K562 (cell line): ENCODE measurements around the gene SVOP. TPM values are rescaled to one million over a fixed set of nuclear protein-coding genes. Genes with fewer than 3 reads are reported as not detected.
"Not testable (repeated sequence)": the region's sequence is repeated elsewhere in the genome, so short reads cannot be mapped to it uniquely, and the experiment has no call there.

Source experiments
- ATAC-seq: fragments of 200-7000 bp; cut with Tn5 transposase; 3 replicates; pipeline ENCODE4 v1.9.1; 2020; ENCODE audit warnings: moderate library complexity
- BruUV-seq: library from RNA; stranded (reverse); fragments of 400-500 nt; replicated peaks from 2 replicates; lab custom pipeline; 2021; lab: Mats Ljungman, UMichigan
- CTCF ChIA-PET: fragments of 300-600 bp; formaldehyde crosslinking; extraction: SDS; loops from one replicate; lab custom pipeline; 2021; ENCODE audit warnings: low intra/inter-chr PET ratio; lab: Yijun Ruan, JAX
- POLR2A ChIA-PET: fragments of 300-600, 350-650 bp; sonication (Branson Sonifier 250); formaldehyde crosslinking; extraction: SDS; loops from one replicate; lab custom pipeline; 2021; ENCODE audit warnings: antibody characterized with exemption, inconsistent platforms; lab: Yijun Ruan, JAX
- DNase-seq, 4 experiments: peaks; one replicate each; pipeline versions ENCODE4 v3.0.0 to v3.0.0-alpha.2; 2011 to 2018; ENCODE audit warnings: low spot score in 3 of 4, mixed read lengths in 3 of 4; ENCODE audit errors: extremely low read depth in 1 of 4
- FAIRE-seq: peaks from 2 replicates; lab custom pipeline; 2011; peaks lifted over from hg19 to GRCh38; lab: Jason Lieb, UNC
- H2AFZ ChIP-seq: 2 replicates; pipeline ENCODE4 v1.6.0; 2011; ENCODE audit warnings: low read depth, low read length, control low read depth, inconsistent platforms
- H3K27ac ChIP-seq: fragments of 200-600 bp; 3 replicates; pipeline ENCODE4 v1.8.0; 2011; ENCODE audit warnings: low read depth, mild to moderate bottlenecking, control low read depth, inconsistent platforms, low read length, moderate library complexity, mixed read lengths; ENCODE audit errors: extremely low read depth
- H3K27me3 ChIP-seq, 2 experiments: fragments of 300-600 bp in 1 of 2; 2 replicates in 1 of 2; 3 replicates in 1 of 2; pipeline versions ENCODE4 v1.6.0 to v1.8.0; 2011; ENCODE audit warnings: inconsistent platforms in 2 of 2, low read length in 2 of 2, mild to moderate bottlenecking in 1 of 2, mixed read lengths in 1 of 2, moderate library complexity in 1 of 2; ENCODE audit not compliant: control insufficient read depth in 2 of 2, insufficient read depth in 2 of 2
- H3K36me3 ChIP-seq: fragments of 300-600 bp; 3 replicates; pipeline ENCODE4 v1.8.0; 2011; ENCODE audit warnings: mild to moderate bottlenecking, low read length, inconsistent platforms; ENCODE audit not compliant: control insufficient read depth, insufficient read depth
- H3K4me1 ChIP-seq, 2 experiments: fragments of 200-600 bp in 1 of 2; replicated peaks in 1 of 2; 2 replicates in 1 of 2; 3 replicates in 1 of 2; pipeline versions ENCODE4 v1.5.1 to v1.8.0; 2011; ENCODE audit warnings: inconsistent platforms in 2 of 2, low read length in 2 of 2, mild to moderate bottlenecking in 1 of 2, mixed read lengths in 1 of 2, moderate library complexity in 1 of 2; ENCODE audit not compliant: control insufficient read depth in 2 of 2, insufficient read depth in 2 of 2
- H3K4me2 ChIP-seq: 2 replicates; pipeline ENCODE4 v1.6.1; 2011; ENCODE audit warnings: low read length, control low read depth, inconsistent platforms, mixed read lengths; ENCODE audit not compliant: insufficient read depth
- H3K4me3 ChIP-seq: fragments of 200-600 bp; sonication (generic), shearing (Covaris generic); 2 replicates; pipeline ENCODE4 v1.5.1; 2016; ENCODE audit warnings: control low read depth, inconsistent platforms
- H3K79me2 ChIP-seq: fragments of 200-600 bp; 3 replicates; pipeline ENCODE4 v1.8.0; 2011; ENCODE audit warnings: low read length, inconsistent platforms; ENCODE audit not compliant: control insufficient read depth, insufficient read depth
- H3K9ac ChIP-seq, 2 experiments: 2 replicates each; pipeline versions ENCODE4 v1.6.0 to v1.6.1; 2011; ENCODE audit warnings: low read depth in 2 of 2, low read length in 2 of 2, control low read depth in 1 of 2, inconsistent platforms in 1 of 2, mild to moderate bottlenecking in 1 of 2, mixed read lengths in 1 of 2; ENCODE audit not compliant: insufficient read depth in 1 of 2
- H3K9me1 ChIP-seq: one replicate; pipeline ENCODE4 v1.6.0; 2011; ENCODE audit warnings: inconsistent platforms, mild to moderate bottlenecking, low read length, moderate library complexity; ENCODE audit not compliant: control insufficient read depth, insufficient read depth
- H3K9me3 ChIP-seq: replicated peaks from 2 replicates; pipeline ENCODE4 v1.5.1; 2011; ENCODE audit warnings: low read depth, low read length, inconsistent platforms; ENCODE audit not compliant: control insufficient read depth, insufficient read depth
- H4K20me1 ChIP-seq: replicated peaks from 2 replicates; pipeline ENCODE4 v1.6.1; 2011; ENCODE audit warnings: low read length, inconsistent platforms, mixed read lengths; ENCODE audit not compliant: control insufficient read depth, insufficient read depth
- ADNP ChIP-seq: fragments of 200-800 bp; sonication (Bioruptor generic); IDR thresholded peaks from 2 replicates; pipeline ENCODE4 v1.6.1; 2016; ENCODE audit warnings: missing genetic modification characterization, missing compliant biosample characterization
- BCOR ChIP-seq: fragments of 450-650 bp; IDR thresholded peaks from 2 replicates; pipeline ENCODE4 v1.6.1; 2016
- C11orf30 ChIP-seq: fragments of 450-650 bp; IDR thresholded peaks from 2 replicates; pipeline ENCODE4 v1.6.1; 2016; ENCODE audit warnings: low read depth, mild to moderate bottlenecking
- CHCHD3 ChIP-seq: fragments of 250-450 bp; sonication (Bioruptor Pico); IDR thresholded peaks from 2 replicates; pipeline ENCODE4 v2.1.2; 2022; ENCODE audit warnings: mild to moderate bottlenecking
- CREBBP ChIP-seq: IDR thresholded peaks from one replicate; pipeline ENCODE4 v1.6.1; 2012; ENCODE audit warnings: low read depth, mild to moderate bottlenecking, control low read depth, inconsistent platforms, low read length
- ETV5 ChIP-seq: sonication (generic); formaldehyde crosslinking; IDR thresholded peaks from 2 replicates; pipeline ENCODE4 v1.4.0; 2020; ENCODE audit warnings: low read depth, mild to moderate bottlenecking, missing genetic modification reagents
- HDAC2 ChIP-seq: fragments of 450-650 bp; IDR thresholded peaks from 2 replicates; pipeline ENCODE4 v1.6.1; 2016; ENCODE audit warnings: mild to moderate bottlenecking
- KDM1A ChIP-seq, 2 experiments: fragments of 450-650 bp; IDR thresholded peaks; 2 replicates each; pipeline ENCODE4 v1.6.1; 2016; ENCODE audit warnings: mild to moderate bottlenecking in 2 of 2
- RBM25 ChIP-seq: fragments of 200-400 bp; formaldehyde crosslinking; IDR thresholded peaks from 2 replicates; pipeline ENCODE4 v1.6.1; 2018; ENCODE audit warnings: low read length, low read depth, moderate library complexity; ENCODE audit not compliant: severe bottlenecking
- RCOR1 ChIP-seq, 2 experiments: IDR thresholded peaks; 2 replicates each; pipeline ENCODE4 v1.6.1; 2012; ENCODE audit warnings: low read depth in 2 of 2, low read length in 2 of 2, borderline replicate concordance in 1 of 2, improper control_type of control experiment in 1 of 2
- ZHX1 ChIP-seq: fragments of 150-350 bp; conservative IDR thresholded peaks from 2 replicates; pipeline ENCODE4 v1.6.1; 2014; ENCODE audit warnings: low read length
- ZNF316 ChIP-seq: fragments of 450-650 bp; IDR thresholded peaks from 2 replicates; pipeline ENCODE4 v1.6.1; 2016
- ZNF785 ChIP-seq: fragments of 250-450 bp; sonication (Bioruptor Pico); IDR thresholded peaks from 2 replicates; pipeline ENCODE4 v1.4.0; 2020; ENCODE audit warnings: mild to moderate bottlenecking
- WGBS: fragments of 100-300 bp; shearing (Covaris generic); methylation state at CpG from one replicate; pipeline ENCODE4 v1.1.6; 2016; ENCODE audit warnings: low coverage, mixed read lengths; ENCODE audit not compliant: insufficient coverage; ENCODE audit errors: missing lambda C conversion rate; 5-methylcytosine and 5-hydroxymethylcytosine counted together
- in situ Hi-C: fragments of 300-500 bp; cut with MboI; formaldehyde crosslinking; loops from 4 replicates; pipeline ENCODE4 v1.15.0; 2018; ENCODE audit warnings: inconsistent platforms, mixed read lengths
- intact Hi-C: fragments of 100-400 bp; cut with micrococcal nuclease; formaldehyde crosslinking; loops from 2 replicates; pipeline ENCODE4 v1.14.2; 2022
- polyA plus RNA-seq, 8 experiments: library from polyadenylated mRNA; depleted of rRNA in 4 of 8; stranded (reverse) in 5 of 8; unstranded in 3 of 8; fragments of >200 nt; fragmentation: Nextera tagmentation in 2 of 8; fragmentation: Illumina TruSeq in 1 of 8; extraction: Ambion mirVana in 2 of 8; extraction: Trizol in 1 of 8; gene quantifications; 2 replicates each; pipeline versions ENCODE4 v1.2.1 to v1.2.3, GENCODE V29; 2011 to 2014; ENCODE audit warnings: inconsistent platforms in 1 of 8, missing spikeins in 1 of 8
- total RNA-seq, 7 experiments: library from RNA; depleted of rRNA in 6 of 7; stranded (reverse); fragments of >200 nt in 6 of 7; fragmentation: Illumina TruSeq in 2 of 7; extraction: Trizol in 2 of 7; gene quantifications; 2 replicates each; pipeline versions ENCODE4 v1.2.1 to v1.2.3, GENCODE V29; 2011 to 2021; ENCODE audit warnings: low replicate concordance in 1 of 7

Gene SVOP
- total and polyA plus RNA-seq, 9 of the 15 experiments (the other 6 are each of a cell fraction or from before 2014, with no cell fraction given), result 0.01 to 0.09 (median 0.06) TPM; not detected in 1

DNA sequence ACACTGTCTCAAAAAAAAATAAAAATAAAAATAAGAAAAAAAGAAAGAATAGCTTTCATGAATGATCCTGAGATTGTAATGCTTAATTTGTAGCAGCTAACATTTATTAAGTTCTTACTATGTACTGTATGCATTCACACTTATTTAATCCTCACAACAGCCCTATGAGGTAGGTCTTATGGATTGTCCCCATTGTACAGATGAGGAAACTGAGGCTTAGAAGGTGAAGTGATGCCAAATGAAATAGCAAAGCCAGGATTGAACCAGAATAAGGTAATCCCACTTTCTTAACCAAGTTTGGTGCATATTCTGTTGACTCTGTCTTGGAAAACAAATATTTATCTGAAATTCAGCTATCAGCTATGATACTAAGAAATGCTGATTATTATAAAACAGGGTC lies 33.7 kb upstream of the SVOP start:
- Histone ChIP-seq H4K20me1 (no peaks in the 10 kb centered on the region), H3K4me1 (peaks cover 0 to 2% of the 10 kb centered on the region in 2 experiments; a peak in 2 of 5 replicates), H3K9me3 (no peaks in the 10 kb centered on the region), H3K79me2 (peaks cover 11% of the 10 kb centered on the region; the same call in 1 of the 3 replicates), H3K36me3 (peaks cover 9% of the 10 kb centered on the region; the same call in 2 of the 3 replicates), H3K9me1 (no peaks in the 10 kb centered on the region), H3K9ac (no peak overlapping the region), H3K4me2 (no peak overlapping the region), H3K27ac (no peak overlapping the region), H3K4me3 (no peak overlapping the region), H2AFZ (no peak overlapping the region), H3K27me3 (no peaks in the 10 kb centered on the region)
- TF ChIP-seq C11orf30, result peak; percentile 27; the same call in 1 of the 2 replicates
- TF ChIP-seq HDAC2, result peak; percentile 53; the same call in 1 of the 2 replicates
- no peak for TF ChIP-seq CHCHD3
- peak in 1 of 2 experiments; percentile 51; a peak in 1 of 4 replicates for TF ChIP-seq RCOR1 (IDR thresholded peaks at IDR 0.05; ENCODE audit: borderline replicate concordance in 1 of 2, low read depth in 2 of 2, low read length in 2 of 2)
- no peak for TF ChIP-seq ZHX1
- TF ChIP-seq RBM25, result peak; percentile 95
- TF ChIP-seq ZNF316, result peak; percentile 36; the same call in 1 of the 2 replicates
- peak; percentile 81 for TF ChIP-seq ADNP (tag)
- no peak for TF ChIP-seq CREBBP
- no peak for TF ChIP-seq ETV5 (CRISPR knock-in tag)
- TF ChIP-seq KDM1A (IDR thresholded peaks at IDR 0.05), result peak; percentile 30 to 38; a peak in 1 of 4 replicates
- peak; percentile 68 for TF ChIP-seq BCOR
- TF ChIP-seq ZNF785 (CRISPR knock-in tag), result no peak
- intact Hi-C loops (no loop called here), in situ Hi-C loops (no loop called here)
- no peak for FAIRE-seq
- no TSS peak for BruUV-seq
- ChIA-PET CTCF (no interaction called here), POLR2A (interaction anchor here (1.0 kb wide), 1 partner anchor 25 kb away, joined by 3 read pairs; no protein-coding TSS in a partner anchor)
- no peak for ATAC-seq
- DNase-seq, result no peak

- H3K27me3 ChIP-seq, intact Hi-C loops, H2AFZ ChIP-seq, in situ Hi-C loops, DNase-seq, H3K4me3 ChIP-seq, H3K9me3 ChIP-seq, CTCF ChIA-PET, ATAC-seq, H3K4me1 ChIP-seq, H3K36me3 ChIP-seq, BruUV-seq, H4K20me1 ChIP-seq, FAIRE-seq, H3K9me1 ChIP-seq, H3K27ac ChIP-seq: not testable (repeated sequence)
- H3K79me2 ChIP-seq, result peaks cover 11% of the 10 kb centered on the region; the same call in 1 of the 3 replicates
- peak overlapping the region in 1 of 2 experiments; percentile 85; a peak in 1 of 4 replicates for H3K9ac ChIP-seq
- WGBS, result 80% methylated on average over 4 of the region's 4 CpGs
- 0 out of 2 replicates have a peak overlapping the region, but pooled peaks have one; percentile 89 for H3K4me2 ChIP-seq
- POLR2A ChIA-PET, result interaction anchor here (1.0 to 1.2 kb wide), 2 partner anchors 12 to 25 kb away, joined by 3 to 4 read pairs; no protein-coding TSS in a partner anchor
Measured at GRCh38 chr12:109054124-109054513, 33.3 kb upstream of the SVOP start.
